ENCODE data around the gene RAF1. TPM values are rescaled to one million over a fixed set of nuclear protein-coding genes. Genes with fewer than 3 reads are reported as not detected.
"Not testable (repeated sequence)": the region's sequence is repeated elsewhere in the genome, so short reads cannot be mapped to it uniquely, and the experiment has no call there.

The RAF1 gene
- total RNA-seq, 1 donor from 2014 or later = 89.0 TPM

GRCh38 chr3:12677616-12678015, 13.7 kb upstream of the RAF1 start:
- DNase-seq (ENCODE audit: low read depth, low spot score) = no peak

- no peak for DNase-seq (ENCODE audit: low read depth, low spot score)
Measured at GRCh38 chr3:12675115-12675810, 11.3 kb upstream of the RAF1 start.

- not testable (repeated sequence) for DNase-seq (ENCODE audit: low read depth, low spot score)
Measured at GRCh38 chr3:12673956-12674736, 10.2 kb upstream of the RAF1 start.

GRCh38 chr3:12671120-12671450, 7.2 kb upstream of the RAF1 start:
- DNase-seq (ENCODE audit: low read depth, low spot score) = no peak

GRCh38 chr3:12670365-12671119, 6.6 kb upstream of the RAF1 start:
- DNase-seq (ENCODE audit: low read depth, low spot score) = no peak

- no peak for DNase-seq (ENCODE audit: low read depth, low spot score)
Measured at GRCh38 chr3:12663401-12663935, 449 bp downstream of the RAF1 start.

GRCh38 chr3:12662593-12663400, 1.1 kb downstream of the RAF1 start:
- DNase-seq (ENCODE audit: low read depth, low spot score) = no peak

GRCh38 chr3:12661926-12662592, 1.9 kb downstream of the RAF1 start:
- no peak for DNase-seq (ENCODE audit: low read depth, low spot score)

GRCh38 chr3:12661375-12661774, 2.5 kb downstream of the RAF1 start:
- not testable (repeated sequence) for DNase-seq (ENCODE audit: low read depth, low spot score)

GRCh38 chr3:12660196-12660595, 3.7 kb downstream of the RAF1 start:
- DNase-seq (ENCODE audit: low read depth, low spot score) = no peak

- no peak for DNase-seq (ENCODE audit: low read depth, low spot score)
Measured at GRCh38 chr3:12659316-12660015, 4.5 kb downstream of the RAF1 start.

- no peak for DNase-seq (ENCODE audit: low read depth, low spot score)
Measured at GRCh38 chr3:12658593-12659058, 5.3 kb downstream of the RAF1 start.

GRCh38 chr3:12656850-12657249, 7.1 kb downstream of the RAF1 start:
- no peak for DNase-seq (ENCODE audit: low read depth, low spot score)

- DNase-seq (ENCODE audit: low read depth, low spot score) = no peak
Measured at GRCh38 chr3:12656193-12656592, 7.7 kb downstream of the RAF1 start.

GRCh38 chr3:12655701-12656100, 8.2 kb downstream of the RAF1 start:
- no peak for DNase-seq (ENCODE audit: low read depth, low spot score)

- DNase-seq (ENCODE audit: low read depth, low spot score) = no peak
Measured at GRCh38 chr3:12653747-12654146, 10.2 kb downstream of the RAF1 start.

- no peak for DNase-seq (ENCODE audit: low read depth, low spot score)
Measured at GRCh38 chr3:12648384-12648959, 15.4 kb downstream of the RAF1 start.

- DNase-seq (ENCODE audit: low read depth, low spot score) = no peak
Measured at GRCh38 chr3:12644331-12644937, 19.5 kb downstream of the RAF1 start.

GRCh38 chr3:12643724-12644123, 20.2 kb downstream of the RAF1 start:
- no peak for DNase-seq (ENCODE audit: low read depth, low spot score)

All from pulmonary artery endothelial cell (primary cell).